H1 (cell line): ENCODE results near the gene SERPINA12.

Experiments used
- CBX8 ChIP-seq: fragments of 300-800, 300-1000 bp; sonication (generic); IDR thresholded peaks from 2 replicates; pipeline ENCODE4 v1.7.1; 2016; ENCODE audit warnings: low read depth, low read length, borderline replicate concordance
- CHD2 ChIP-seq: IDR thresholded peaks from 2 replicates; pipeline ENCODE4 v1.6.1; 2012; ENCODE audit warnings: low read length, improper control_type of control experiment
- CTCF ChIP-seq, 3 experiments: IDR thresholded peaks; 1 replicate in 2 of 3; 2 replicates in 1 of 3; pipeline versions ENCODE4 v1.5.1 to v1.6.1; 2011; ENCODE audit warnings: low read length in 3 of 3, mild to moderate bottlenecking in 3 of 3, inconsistent platforms in 2 of 3, low read depth in 1 of 3, moderate library complexity in 1 of 3; ENCODE audit not compliant: insufficient read depth in 1 of 3; ENCODE audit errors: control extremely low read depth in 1 of 3
- EZH2 ChIP-seq: fragments of 200-600 bp; sonication (generic); IDR thresholded peaks from 2 replicates; pipeline ENCODE4 v1.7.1; 2012; ENCODE audit warnings: low read depth, mild to moderate bottlenecking, moderate library complexity, low read length, inconsistent platforms; ENCODE audit not compliant: severe bottlenecking
- GABPA ChIP-seq: IDR thresholded peaks from 2 replicates; pipeline ENCODE4 v1.6.1; 2011; ENCODE audit warnings: mild to moderate bottlenecking, low read length, moderate library complexity, borderline replicate concordance; ENCODE audit not compliant: insufficient read depth
- JUN ChIP-seq: IDR thresholded peaks from 2 replicates; pipeline ENCODE4 v1.6.1; 2011; ENCODE audit warnings: low read depth, mild to moderate bottlenecking, improper control_type of control experiment, low read length
- JUND ChIP-seq: IDR thresholded peaks from 2 replicates; pipeline ENCODE4 v1.6.1; 2011; ENCODE audit warnings: mild to moderate bottlenecking, improper control_type of control experiment, low read length
- MAX ChIP-seq: IDR thresholded peaks from 2 replicates; pipeline ENCODE4 v1.6.1; 2012; ENCODE audit warnings: inconsistent platforms
- PHF8 ChIP-seq: fragments of 200-600 bp; sonication (generic); conservative IDR thresholded peaks from 2 replicates; pipeline ENCODE4 v1.7.1; 2012; ENCODE audit warnings: low read depth, mild to moderate bottlenecking, inconsistent platforms, low read length, moderate library complexity
- RAD21 ChIP-seq, 2 experiments: IDR thresholded peaks in 1 of 2; conservative IDR thresholded peaks in 1 of 2; 2 replicates each; pipeline ENCODE4 v1.6.1; 2011; ENCODE audit warnings: low read depth in 2 of 2, low read length in 2 of 2, improper control_type of control experiment in 1 of 2, inconsistent platforms in 1 of 2, mild to moderate bottlenecking in 1 of 2, moderate library complexity in 1 of 2
- SIN3A ChIP-seq, 2 experiments: IDR thresholded peaks in 1 of 2; conservative IDR thresholded peaks in 1 of 2; 2 replicates each; pipeline ENCODE4 v1.6.1; 2011 to 2012; ENCODE audit warnings: low read length in 2 of 2, improper control_type of control experiment in 1 of 2, low read depth in 1 of 2, mild to moderate bottlenecking in 1 of 2
- SRF ChIP-seq: IDR thresholded peaks from 2 replicates; pipeline ENCODE4 v1.6.1; 2011; ENCODE audit warnings: mild to moderate bottlenecking, low read depth, low read length, moderate library complexity
- USF2 ChIP-seq: IDR thresholded peaks from 2 replicates; pipeline ENCODE4 v1.6.1; 2011; ENCODE audit warnings: low read length, improper control_type of control experiment
- ZNF274 ChIP-seq: IDR thresholded peaks from 2 replicates; pipeline ENCODE4 v1.7.0; 2012; ENCODE audit warnings: low read length, borderline replicate concordance; ENCODE audit errors: extremely low read depth

- TF ChIP-seq CTCF (IDR thresholded peaks at IDR 0.05; ENCODE audit: control extremely low read depth in 1 of 3, insufficient read depth in 1 of 3, low read depth in 1 of 3, low read length in 3 of 3) (no peak), EZH2 (no peak), RAD21 (IDR thresholded peaks at IDR 0.05 in 1 of 2, conservative IDR thresholded peaks at IDR 0.05 in 1 of 2; ENCODE audit: low read depth in 2 of 2, low read length in 2 of 2) (no peak), SRF (no peak), GABPA (no peak), MAX (no peak), ZNF274 (no peak), CHD2 (no peak), CBX8 (no peak), JUND (no peak), SIN3A (conservative IDR thresholded peaks at IDR 0.05 in 1 of 2, IDR thresholded peaks at IDR 0.05 in 1 of 2; ENCODE audit: low read depth in 1 of 2, low read length in 2 of 2) (no peak), PHF8 (no peak), JUN (no peak), USF2 (no peak)
Measured at GRCh38 chr14:94483729-94484275, 25.5 kb downstream of the SERPINA12 start.
